DOHH2 (cell line): ENCODE measurements around the gene CWC22.
"Not testable (repeated sequence)": the region's sequence is repeated elsewhere in the genome, so short reads cannot be mapped to it uniquely, and the experiment has no call there.

Experiments
- H3F3A ChIP-seq: fragments of 200-600 bp; sonication (generic), shearing (Covaris generic); 2 replicates; pipeline ENCODE4 v1.6.0; 2016; ENCODE audit warnings: antibody characterized with exemption, mild to moderate bottlenecking; ENCODE audit not compliant: control insufficient read depth, insufficient read depth
- H3K27ac ChIP-seq: fragments of 200-600 bp; sonication (generic); 2 replicates; pipeline ENCODE4 v1.5.1; 2014; ENCODE audit warnings: low read depth, mild to moderate bottlenecking, low read length, moderate library complexity
- H3K27me3 ChIP-seq: fragments of 200-600 bp; sonication (generic); 2 replicates; pipeline ENCODE4 v1.6.1; 2014; ENCODE audit warnings: mild to moderate bottlenecking, low read length, mixed read lengths; ENCODE audit not compliant: control insufficient read depth
- H3K36me3 ChIP-seq: fragments of 200-600 bp; sonication (generic); 2 replicates; pipeline ENCODE4 v1.6.1; 2014; ENCODE audit warnings: mild to moderate bottlenecking, low read length, moderate library complexity, mixed read lengths; ENCODE audit not compliant: control insufficient read depth
- H3K4me1 ChIP-seq: fragments of 200-600 bp; sonication (generic); 2 replicates; pipeline ENCODE4 v1.6.1; 2014; ENCODE audit warnings: mild to moderate bottlenecking, low read length, mixed read lengths; ENCODE audit not compliant: control insufficient read depth
- H3K4me2 ChIP-seq: fragments of 200-600 bp; sonication (generic); 2 replicates; pipeline ENCODE4 v1.6.0; 2014; ENCODE audit warnings: mild to moderate bottlenecking, low read length, moderate library complexity
- H3K4me3 ChIP-seq: fragments of 200-600 bp; sonication (generic); 2 replicates; pipeline ENCODE4 v1.5.1; 2014; ENCODE audit warnings: mild to moderate bottlenecking, low read length, mixed read lengths
- H3K79me2 ChIP-seq: fragments of 200-600 bp; sonication (generic); 2 replicates; pipeline ENCODE4 v1.6.1; 2014; ENCODE audit warnings: mild to moderate bottlenecking, low read length, mixed read lengths; ENCODE audit not compliant: control insufficient read depth
- H3K9me2 ChIP-seq: fragments of 200-600 bp; sonication (generic); replicated peaks from 2 replicates; pipeline ENCODE4 v1.6.1; 2014; ENCODE audit warnings: mild to moderate bottlenecking, low read length, mixed read lengths; ENCODE audit not compliant: control insufficient read depth
- H3K9me3 ChIP-seq: fragments of 200-600 bp; sonication (generic); 2 replicates; pipeline ENCODE4 v1.6.1; 2014; ENCODE audit warnings: antibody characterized with exemption, low read length, mixed read lengths; ENCODE audit not compliant: control insufficient read depth, insufficient read depth
- H4K20me1 ChIP-seq: fragments of 200-600 bp; sonication (generic); 2 replicates; pipeline ENCODE4 v1.6.0; 2014; ENCODE audit warnings: low read depth, mild to moderate bottlenecking, antibody characterized with exemption, low read length, moderate library complexity; ENCODE audit not compliant: control insufficient read depth, insufficient read depth
- EZH2phosphoT487 ChIP-seq: fragments of 200-600 bp; sonication (generic); IDR thresholded peaks from 2 replicates; pipeline ENCODE4 v1.6.1; 2017; ENCODE audit warnings: borderline replicate concordance, mild to moderate bottlenecking, antibody characterized with exemption, low read length, moderate library complexity, mixed read lengths
- TF ChIP-seq, protein P1 (sequence below): fragments of 200-600 bp; sonication (generic); IDR thresholded peaks from one replicate; pipeline ENCODE4 v1.5.1; 2014; ENCODE audit warnings: antibody characterized with exemption, mild to moderate bottlenecking, low read depth, low read length; ENCODE audit not compliant: poor library complexity, severe bottlenecking

CWC22 gene

GRCh38 chr2:179974761-179975160 is 32.3 kb downstream of the CWC22 start:
- H3K9me3 ChIP-seq: no peaks in the 10 kb centered on the region
- H3K79me2 ChIP-seq: no peaks in the 10 kb centered on the region
- H3K27ac ChIP-seq: no peak overlapping the region
- no peaks in the 10 kb centered on the region for H3K27me3 ChIP-seq
- TF ChIP-seq EZH2phosphoT487: no peak
- TF ChIP-seq, protein P1, sequence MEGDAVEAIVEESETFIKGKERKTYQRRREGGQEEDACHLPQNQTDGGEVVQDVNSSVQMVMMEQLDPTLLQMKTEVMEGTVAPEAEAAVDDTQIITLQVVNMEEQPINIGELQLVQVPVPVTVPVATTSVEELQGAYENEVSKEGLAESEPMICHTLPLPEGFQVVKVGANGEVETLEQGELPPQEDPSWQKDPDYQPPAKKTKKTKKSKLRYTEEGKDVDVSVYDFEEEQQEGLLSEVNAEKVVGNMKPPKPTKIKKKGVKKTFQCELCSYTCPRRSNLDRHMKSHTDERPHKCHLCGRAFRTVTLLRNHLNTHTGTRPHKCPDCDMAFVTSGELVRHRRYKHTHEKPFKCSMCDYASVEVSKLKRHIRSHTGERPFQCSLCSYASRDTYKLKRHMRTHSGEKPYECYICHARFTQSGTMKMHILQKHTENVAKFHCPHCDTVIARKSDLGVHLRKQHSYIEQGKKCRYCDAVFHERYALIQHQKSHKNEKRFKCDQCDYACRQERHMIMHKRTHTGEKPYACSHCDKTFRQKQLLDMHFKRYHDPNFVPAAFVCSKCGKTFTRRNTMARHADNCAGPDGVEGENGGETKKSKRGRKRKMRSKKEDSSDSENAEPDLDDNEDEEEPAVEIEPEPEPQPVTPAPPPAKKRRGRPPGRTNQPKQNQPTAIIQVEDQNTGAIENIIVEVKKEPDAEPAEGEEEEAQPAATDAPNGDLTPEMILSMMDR: no peak
- no peaks in the 10 kb centered on the region for H4K20me1 ChIP-seq
- no peaks in the 10 kb centered on the region for H3F3A ChIP-seq
- H3K4me3 ChIP-seq: no peak overlapping the region
- no peaks in the 10 kb centered on the region for H3K4me1 ChIP-seq
- no peaks in the 10 kb centered on the region for H3K9me2 ChIP-seq
- H3K36me3 ChIP-seq: peaks cover 64% of the 10 kb centered on the region
- no peak overlapping the region for H3K4me2 ChIP-seq

- H4K20me1 ChIP-seq: no peaks in the 10 kb centered on the region
- no peaks in the 10 kb centered on the region for H3K4me1 ChIP-seq
- no peaks in the 10 kb centered on the region for H3K9me2 ChIP-seq
- no peaks in the 10 kb centered on the region; the same call in 1 of the 2 replicates for H3F3A ChIP-seq
- H3K36me3 ChIP-seq: peaks cover 74% of the 10 kb centered on the region
- H3K27ac ChIP-seq: no peak overlapping the region
- H3K79me2 ChIP-seq: no peaks in the 10 kb centered on the region
- no peaks in the 10 kb centered on the region for H3K9me3 ChIP-seq
- H3K4me3 ChIP-seq: no peak overlapping the region
- H3K4me2 ChIP-seq: no peak overlapping the region
- H3K27me3 ChIP-seq: no peaks in the 10 kb centered on the region
- TF ChIP-seq EZH2phosphoT487: no peak
- TF ChIP-seq, protein P1: no peak
These were observed 40.2 kb downstream of the CWC22 start for GRCh38 chr2:179966778-179967394.

GRCh38 chr2:179965291-179966258 is 41.5 kb downstream of the CWC22 start:
- Histone ChIP-seq H3K27ac (no peak overlapping the region), H3F3A (no peaks in the 10 kb centered on the region; the same call in 1 of the 2 replicates), H3K9me2 (no peaks in the 10 kb centered on the region), H3K4me3 (no peak overlapping the region), H3K4me2 (no peak overlapping the region), H3K27me3 (no peaks in the 10 kb centered on the region), H3K4me1 (no peaks in the 10 kb centered on the region), H3K9me3 (no peaks in the 10 kb centered on the region), H3K36me3 (peaks cover 68% of the 10 kb centered on the region), H3K79me2 (no peaks in the 10 kb centered on the region), H4K20me1 (no peaks in the 10 kb centered on the region)
- TF ChIP-seq EZH2phosphoT487: no peak

- no peaks in the 10 kb centered on the region for H3K9me3 ChIP-seq
- no peaks in the 10 kb centered on the region; the same call in 1 of the 2 replicates for H3F3A ChIP-seq
- peaks cover 66% of the 10 kb centered on the region for H3K36me3 ChIP-seq
- H3K4me2 ChIP-seq: no peak overlapping the region
- no peaks in the 10 kb centered on the region for H3K4me1 ChIP-seq
- H3K27me3 ChIP-seq: no peaks in the 10 kb centered on the region
- no peak overlapping the region for H3K27ac ChIP-seq
- TF ChIP-seq EZH2phosphoT487: no peak
- TF ChIP-seq, protein P1: no peak
- H4K20me1 ChIP-seq: no peaks in the 10 kb centered on the region
- H3K79me2 ChIP-seq: no peaks in the 10 kb centered on the region
- H3K4me3 ChIP-seq: no peak overlapping the region
- no peaks in the 10 kb centered on the region for H3K9me2 ChIP-seq
These were observed 43.5 kb downstream of the CWC22 start for GRCh38 chr2:179963626-179964025.

- not testable (repeated sequence) for H3K9me3 ChIP-seq, H3K79me2 ChIP-seq, H3K27me3 ChIP-seq, H4K20me1 ChIP-seq, H3K4me1 ChIP-seq, H3K27ac ChIP-seq, H3K9me2 ChIP-seq, H3K4me2 ChIP-seq, H3K4me3 ChIP-seq, H3F3A ChIP-seq
- H3K36me3 ChIP-seq: peaks cover 43% of the 10 kb centered on the region
These were observed 48.8 kb downstream of the CWC22 start for GRCh38 chr2:179958251-179958650.
